ENCODE results near the gene TDP2. TPM values are rescaled to one million over a fixed set of nuclear protein-coding genes. Genes with fewer than 3 reads are reported as not detected.

The TDP2 gene
- total RNA-seq = 21.7 TPM
- long read RNA-seq, transcript TDP2-202 (7 exons, 2,071 nt) = major isoform, 5 of 7 reads
- long read RNA-seq, partial matches to known transcripts = 0 of 7 reads
- long read RNA-seq, other reads (novel, unspliced or antisense) = 1 of 7 reads

GRCh38 chr6:24666641-24667377 lies at the start of gene TDP2, which contains the start of gene ACOT13:
Gene TDP2, minus strand, starts transcription at chr6:24666899. Its CDS starts 37 bp downstream, at chr6:24666862.
Gene ACOT13, plus strand, starts transcription at chr6:24667077. Its CDS starts 187 bp downstream, at chr6:24667264.
- intact Hi-C loops (cut with DNase I) = loop anchor here (2.0 kb wide), 1 partner anchor 54 kb away; no protein-coding TSS in a partner anchor
- ATAC-seq (peak; percentile 100), DNase-seq (ENCODE audit: missing footprints) (peak; percentile 99)

- no peak for ATAC-seq
- intact Hi-C loops (cut with DNase I) = no loop called here
- no peak for DNase-seq (ENCODE audit: missing footprints)
Observed at GRCh38 chr6:24710519-24711303, 44.0 kb upstream of the TDP2 start.

DNA sequence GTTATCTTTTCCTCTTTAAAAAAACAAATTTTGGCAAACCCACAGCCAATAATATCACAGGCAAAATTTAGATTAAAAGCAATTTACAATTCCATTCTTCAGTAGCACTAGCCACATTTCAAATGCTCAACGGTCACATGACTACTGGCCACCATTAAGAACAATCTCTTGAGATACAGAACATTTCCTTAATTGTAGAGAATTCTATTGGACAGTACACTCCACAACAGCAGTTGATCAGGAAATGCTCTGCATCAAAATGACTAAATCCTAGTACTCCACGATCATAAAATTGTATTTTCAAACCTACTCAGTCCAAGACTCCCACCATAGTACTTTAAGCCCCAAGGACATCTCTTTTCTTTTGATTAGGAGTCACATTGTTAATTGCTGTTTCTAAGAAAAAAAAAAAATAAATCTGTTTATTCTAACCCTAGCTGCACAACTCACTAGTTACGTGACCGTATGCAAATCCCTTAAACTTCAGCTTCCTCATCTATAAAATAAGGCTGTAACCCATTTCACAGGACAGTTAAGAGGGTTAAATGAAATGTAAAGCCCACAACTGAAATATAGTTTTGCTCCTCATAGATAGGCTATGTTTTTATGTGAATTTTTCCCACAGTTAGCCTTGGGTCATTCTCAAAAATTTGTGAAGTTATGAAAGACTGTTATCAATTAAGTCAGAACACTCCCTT lies 42.5 kb upstream of the TDP2 start:
- intact Hi-C loops (cut with DNase I) = loop anchor here (10.0 kb wide), 1 partner anchor 284 kb away; no protein-coding TSS in a partner anchor
- DNase-seq (ENCODE audit: missing footprints) (no peak), ATAC-seq (no peak)

GRCh38 chr6:24708612-24709011 lies 41.9 kb upstream of the TDP2 start:
- intact Hi-C loops (cut with DNase I) = loop anchor here (10.0 kb wide), 1 partner anchor 284 kb away; no protein-coding TSS in a partner anchor
- DNase-seq (ENCODE audit: missing footprints) = no peak
- no peak for ATAC-seq

- ATAC-seq (no peak), DNase-seq (ENCODE audit: missing footprints) (no peak)
- intact Hi-C loops (cut with DNase I) = loop anchor here (10.0 kb wide), 1 partner anchor 280 kb away; no protein-coding TSS in a partner anchor
Observed at GRCh38 chr6:24704468-24704867, 37.8 kb upstream of the TDP2 start.

DNA sequence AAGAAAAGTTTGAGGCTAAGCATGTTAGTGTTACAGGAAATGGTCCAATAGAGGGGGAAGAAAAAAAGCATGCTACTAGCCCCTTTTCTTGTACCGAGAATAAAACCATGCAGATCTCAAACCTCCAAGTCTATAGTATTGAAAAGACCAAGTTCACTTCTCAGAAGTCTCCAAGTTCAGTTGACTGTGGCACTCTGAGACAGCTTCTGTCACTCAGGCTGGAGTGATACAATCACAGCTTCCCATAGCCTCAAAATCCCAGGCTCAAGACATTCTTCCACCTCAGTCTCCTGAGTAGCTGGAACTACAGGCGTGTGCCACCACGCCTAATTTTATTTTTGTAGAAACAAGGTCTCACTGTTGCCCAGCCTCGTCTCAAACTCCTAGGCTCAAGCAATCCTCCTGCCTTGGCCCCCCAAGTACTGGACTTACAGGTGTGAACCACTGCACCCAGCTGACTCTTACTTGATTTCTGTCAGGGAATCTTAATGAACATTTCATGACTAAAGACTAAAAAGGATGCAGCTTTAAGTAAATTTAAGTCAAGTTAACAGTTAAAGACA lies 36.1 kb upstream of the TDP2 start:
- intact Hi-C loops (cut with DNase I) = loop anchor here (10.0 kb wide), 1 partner anchor 278 kb away; no protein-coding TSS in a partner anchor

DNA sequence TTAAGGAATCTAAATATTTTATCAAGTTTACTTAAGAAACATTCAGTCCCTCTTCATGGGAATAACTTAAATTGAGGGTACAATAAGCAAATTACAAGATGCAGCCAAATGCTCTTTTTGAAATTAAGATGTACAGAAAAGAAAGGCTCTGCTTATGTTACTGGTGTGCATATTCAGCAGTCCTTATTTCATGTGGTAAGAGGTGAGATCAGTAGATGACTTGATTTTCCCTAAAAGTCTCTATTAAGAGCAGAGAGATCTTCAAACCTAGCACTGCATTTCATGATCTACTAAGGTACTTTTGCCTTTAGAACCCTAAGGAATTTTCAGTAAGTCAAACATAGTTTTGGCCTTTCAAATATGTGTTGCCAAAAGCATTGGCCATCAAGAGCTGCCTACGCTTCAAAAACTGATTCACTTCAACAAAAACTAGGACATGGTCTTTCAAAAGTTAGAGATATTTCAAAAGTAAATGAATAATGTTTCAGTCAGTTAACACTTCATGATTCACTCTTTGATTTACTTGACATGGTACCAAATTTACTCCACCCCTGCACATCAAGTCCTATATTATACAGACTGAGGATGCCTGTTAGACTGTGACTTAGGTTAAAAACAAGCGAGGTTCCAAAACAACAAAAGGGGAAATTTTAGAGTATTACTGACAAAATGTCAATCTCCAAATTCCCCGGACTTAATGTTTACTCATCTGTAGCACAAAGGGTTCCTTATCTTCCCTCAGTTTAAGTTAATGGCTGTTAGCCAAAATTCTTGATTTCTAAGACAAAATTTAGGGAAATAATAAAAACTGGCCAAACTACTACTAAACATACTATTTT lies 33.0 kb upstream of the TDP2 start:
- DNase-seq (ENCODE audit: missing footprints) (no peak), ATAC-seq (no peak)
- intact Hi-C loops (cut with DNase I) = loop anchor here (10.0 kb wide), 1 partner anchor 275 kb away; no protein-coding TSS in a partner anchor

More for the DNA sequence above, 36.1 kb upstream of the TDP2 start:
- DNase-seq (ENCODE audit: missing footprints) (no peak), ATAC-seq (no peak)

- no peak for DNase-seq (ENCODE audit: missing footprints)
- intact Hi-C loops (cut with DNase I) = no loop called here
- ATAC-seq = no peak
Observed at GRCh38 chr6:24696097-24696496, 29.4 kb upstream of the TDP2 start.

DNA sequence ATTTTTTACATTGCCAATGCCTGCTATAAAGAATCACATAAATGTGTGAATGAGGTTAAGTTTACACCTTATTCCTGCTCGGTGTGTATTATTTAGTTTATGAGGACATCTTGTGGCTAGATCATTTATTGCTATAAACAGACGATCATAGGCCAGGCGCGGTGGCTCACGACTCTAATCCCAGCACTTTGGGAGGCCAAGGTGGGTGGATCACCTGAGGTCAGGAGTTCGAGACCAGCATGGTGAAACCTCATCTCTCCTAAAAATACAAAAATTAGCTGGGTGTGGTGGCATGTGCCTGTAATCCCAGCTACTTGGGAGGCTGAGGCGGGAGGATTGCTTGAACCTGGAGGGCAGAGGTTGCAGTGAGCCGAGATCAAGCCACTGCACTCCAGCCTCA lies 28.9 kb upstream of the TDP2 start:
- intact Hi-C loops (cut with DNase I) = loop anchor here (1.0 kb wide), 1 partner anchor 112 kb away; no protein-coding TSS in a partner anchor
- DNase-seq (ENCODE audit: missing footprints) (peak; percentile 69), ATAC-seq (peak; percentile 67)

DNA sequence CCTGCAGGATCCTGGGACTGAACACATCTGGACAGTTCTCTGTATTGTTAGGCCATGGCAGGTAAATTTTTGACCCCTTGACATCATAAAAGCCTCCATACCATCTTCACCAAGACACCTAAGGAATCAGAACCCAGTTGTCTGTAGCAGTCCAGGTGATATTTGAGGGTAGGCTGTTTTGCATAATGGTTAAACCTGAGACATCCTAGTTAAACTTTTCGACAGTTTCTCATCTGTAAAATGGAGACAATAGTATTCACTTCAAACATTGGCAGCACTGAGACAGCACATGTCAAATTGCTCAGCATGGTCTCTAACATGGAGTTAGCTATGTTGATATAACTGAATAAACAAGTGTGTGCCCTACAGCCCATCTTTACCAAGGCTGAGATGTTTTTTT lies 27.5 kb upstream of the TDP2 start:
- intact Hi-C loops (cut with DNase I) = no loop called here
- ATAC-seq (no peak), DNase-seq (ENCODE audit: missing footprints) (no peak)

DNA sequence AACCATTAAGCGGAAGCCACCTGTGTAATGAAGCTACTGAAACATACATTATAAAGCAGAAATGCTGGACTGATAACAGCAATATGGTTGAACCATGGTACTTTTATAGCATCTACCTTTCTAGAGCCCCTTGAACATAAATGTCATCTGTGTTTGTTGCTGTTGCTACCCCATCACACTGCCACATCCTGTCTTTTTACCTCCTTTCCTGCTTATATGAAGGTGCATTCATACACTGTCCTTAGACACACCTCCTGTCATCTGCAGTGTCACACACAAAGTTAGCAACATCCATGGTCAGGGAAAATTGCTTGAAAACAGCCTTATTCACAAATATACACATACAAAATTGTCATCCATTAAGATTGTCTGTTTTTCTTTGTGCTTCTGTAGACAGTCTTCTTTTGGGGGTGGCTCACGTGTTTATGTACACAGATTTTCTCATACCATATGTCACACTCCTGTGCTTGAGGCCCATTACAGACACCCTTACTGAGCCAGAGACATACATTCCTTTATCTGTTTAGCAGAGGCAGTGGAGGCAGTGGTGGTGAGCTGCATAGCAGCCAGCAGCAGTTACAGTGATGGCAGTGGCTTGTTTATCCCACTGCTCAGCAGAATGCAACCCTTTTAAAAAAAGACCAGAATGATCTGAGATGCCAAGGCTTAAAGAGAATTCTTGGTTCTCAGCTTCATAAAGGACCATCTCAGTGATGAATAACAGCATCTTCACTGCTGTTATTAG lies 26.3 kb upstream of the TDP2 start:
- DNase-seq (ENCODE audit: missing footprints) = no peak
- no peak for ATAC-seq
- intact Hi-C loops (cut with DNase I) = no loop called here

DNA sequence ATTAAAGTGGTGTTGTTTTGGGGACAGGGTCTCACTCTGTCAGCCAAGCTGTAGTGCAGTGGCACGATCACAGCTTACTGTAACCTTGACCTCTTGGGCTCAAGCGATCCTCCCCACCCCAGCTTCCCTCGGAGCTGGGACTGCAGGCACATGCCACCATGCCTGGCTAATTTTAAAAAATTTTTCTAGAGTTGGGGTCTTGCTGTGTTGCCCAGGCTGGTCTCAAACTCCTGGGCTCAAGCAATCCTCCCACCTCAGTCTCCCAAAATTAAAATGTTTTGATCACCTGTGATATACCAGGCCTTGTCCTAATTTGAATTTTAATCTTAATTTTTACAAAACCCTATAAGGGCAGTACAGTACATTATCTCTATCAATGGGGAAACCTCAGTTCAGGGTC lies 25.7 kb upstream of the TDP2 start:
- ATAC-seq (no peak), DNase-seq (ENCODE audit: missing footprints) (no peak)
- intact Hi-C loops (cut with DNase I) = no loop called here

DNA sequence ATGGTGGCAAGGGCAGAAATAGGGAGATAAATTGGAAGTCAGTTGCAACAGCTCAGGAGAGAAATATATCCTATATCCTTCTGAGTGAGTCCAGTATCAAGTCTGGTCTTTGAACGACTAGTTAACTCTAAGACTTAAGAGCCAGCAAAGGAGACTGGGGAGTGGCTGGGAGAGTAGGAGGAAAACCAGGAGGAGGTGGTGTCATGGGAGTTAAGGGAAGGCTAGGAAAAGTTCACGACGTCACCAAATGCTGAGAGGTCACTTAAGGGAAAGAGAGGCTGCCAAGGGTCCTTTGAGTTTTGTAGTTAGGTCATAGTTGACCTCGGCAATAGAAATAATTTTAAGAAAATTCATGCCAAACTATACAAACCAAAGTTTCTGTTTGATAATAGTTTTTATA lies 25.3 kb upstream of the TDP2 start:
- intact Hi-C loops (cut with DNase I) = no loop called here

DNA sequence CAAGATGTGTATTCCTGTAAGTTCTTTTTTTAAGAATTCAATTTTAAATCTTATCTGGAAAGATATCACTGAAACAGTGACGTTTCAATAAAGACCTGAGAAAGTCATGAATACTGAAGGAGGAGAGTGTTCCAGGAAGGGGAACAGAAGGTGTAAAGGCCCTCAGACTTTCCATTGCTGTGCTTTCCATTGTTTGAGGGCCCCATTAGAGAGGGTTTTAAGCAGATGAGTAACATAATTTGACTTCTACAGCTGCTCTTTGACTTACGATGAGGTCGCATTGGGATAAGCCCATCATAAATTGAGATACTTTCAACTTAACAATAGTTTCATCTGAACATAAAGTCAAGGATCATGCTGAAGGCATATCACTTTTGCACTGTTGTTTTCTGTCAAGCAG lies 24.9 kb upstream of the TDP2 start:
- ATAC-seq = no peak
- no peak for DNase-seq (ENCODE audit: missing footprints)
- intact Hi-C loops (cut with DNase I) = no loop called here

More for the DNA sequence above, 25.3 kb upstream of the TDP2 start:
- DNase-seq (ENCODE audit: missing footprints) (no peak), ATAC-seq (peak; percentile 66)

- ATAC-seq (no peak), DNase-seq (ENCODE audit: missing footprints) (no peak)
- intact Hi-C loops (cut with DNase I) = no loop called here
Observed at GRCh38 chr6:24690593-24690992, 23.9 kb upstream of the TDP2 start.

- DNase-seq (ENCODE audit: missing footprints) (no peak), ATAC-seq (no peak)
- intact Hi-C loops (cut with DNase I) = no loop called here
Observed at GRCh38 chr6:24689964-24690363, 23.3 kb upstream of the TDP2 start.

- DNase-seq (ENCODE audit: missing footprints) (no peak), ATAC-seq (no peak)
- intact Hi-C loops (cut with DNase I) = no loop called here
Observed at GRCh38 chr6:24686946-24687345, 20.2 kb upstream of the TDP2 start.

Data from Right ventricle myocardium inferior (tissue), 1 donor.